ENCODE data around the gene NAV1. TPM values are rescaled to one million over a fixed set of nuclear protein-coding genes. Genes with fewer than 3 reads are reported as not detected.

The NAV1 gene
- polyA plus RNA-seq, 1 donor (not counting 4 experiments of a cell fraction or from before 2014, with no cell fraction given): 13.2 TPM

DNA sequence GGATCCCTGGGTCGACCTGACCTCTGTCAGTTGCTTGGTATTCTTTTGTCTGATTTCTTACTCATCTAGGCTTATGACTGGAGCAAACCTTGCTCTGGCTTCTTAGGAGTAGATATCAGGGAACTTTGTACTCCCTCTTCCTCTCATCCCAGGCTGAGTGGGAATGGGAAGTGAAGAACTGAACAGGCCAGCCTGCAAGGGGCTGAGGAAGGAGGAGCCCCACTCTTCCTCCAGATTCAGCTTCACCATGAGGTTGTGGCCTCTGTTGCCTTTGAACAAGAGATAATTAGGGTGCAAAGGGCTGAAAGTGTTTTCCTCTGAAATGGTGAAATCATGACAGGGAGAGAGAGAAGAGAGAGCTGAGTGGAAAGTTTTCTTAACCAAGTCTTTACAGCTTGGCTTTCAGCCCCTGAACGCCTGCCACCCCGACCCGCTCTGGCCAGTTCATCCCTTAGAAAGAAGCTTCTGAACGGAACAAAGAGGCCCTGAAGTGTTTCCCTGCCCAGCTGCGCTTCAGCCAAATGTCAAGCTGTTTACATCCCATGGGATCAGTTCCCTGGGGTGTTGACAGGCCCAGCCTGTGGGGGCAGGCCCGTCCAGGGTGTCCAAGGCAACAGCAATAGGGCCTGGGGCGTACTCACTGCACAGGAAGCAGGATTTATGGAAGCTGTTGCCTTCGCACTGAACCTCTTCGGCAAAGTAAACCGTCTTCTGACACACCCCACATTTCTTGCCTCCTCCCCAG lies 43.2 kb upstream of the NAV1 start:
- peak overlapping the region; percentile 65 for H3K4me2 ChIP-seq (ENCODE audit: control insufficient read depth, extremely low read depth, insufficient read depth, low read depth, low read length)
- H3K4me3 ChIP-seq (ENCODE audit: control insufficient read depth in 2 of 3, extremely low read depth in 1 of 3, insufficient read depth in 2 of 3, low read depth in 1 of 3, low read length in 3 of 3): peak overlapping the region in 1 of 3 experiments; percentile 14
- peaks cover 23% of the 10 kb centered on the region for H3K4me1 ChIP-seq (ENCODE audit: control insufficient read depth, extremely low read depth, insufficient read depth, low read length)
- no peaks in the 10 kb centered on the region for H3K27me3 ChIP-seq (ENCODE audit: control insufficient read depth, extremely low read depth, insufficient read depth, low read length)
- dilution Hi-C loops (cut with MboI; ENCODE audit: extremely low pct_ligation_motif_present, low sequenced_read_pairs): no loop called here
- H3K9me1 ChIP-seq (ENCODE audit: control insufficient read depth, extremely low read depth, insufficient read depth, low read length): no peaks in the 10 kb centered on the region
- H4K20me1 ChIP-seq (ENCODE audit: control insufficient read depth, extremely low read depth, insufficient read depth, low read length): peaks cover 16% of the 10 kb centered on the region
- peak overlapping the region; percentile 50 for H3K9ac ChIP-seq (ENCODE audit: control insufficient read depth, extremely low read depth, insufficient read depth, low read length)
- H3K27ac ChIP-seq (ENCODE audit: control insufficient read depth, insufficient read depth, low read length): peak overlapping the region; percentile 33
- peaks cover 22 to 49% of the 10 kb centered on the region in 2 experiments for H3K36me3 ChIP-seq (ENCODE audit: control insufficient read depth in 2 of 2, extremely low read depth in 1 of 2, insufficient read depth in 2 of 2, low read length in 2 of 2)
- DNase-seq (ENCODE audit: low read depth, low spot score) (no peak), FAIRE-seq (peak; percentile 81)
- H3K79me2 ChIP-seq (ENCODE audit: control insufficient read depth, insufficient read depth, low read length): peaks cover 40% of the 10 kb centered on the region
- H2AFZ ChIP-seq (ENCODE audit: control insufficient read depth, low read length): no peak overlapping the region
- H3K9me3 ChIP-seq (ENCODE audit: control insufficient read depth, low read depth, low read length): no peaks in the 10 kb centered on the region
- TF ChIP-seq EZH2 (IDR thresholded peaks at IDR 0.05; ENCODE audit: low read length): no peak
- TF ChIP-seq, protein P1, sequence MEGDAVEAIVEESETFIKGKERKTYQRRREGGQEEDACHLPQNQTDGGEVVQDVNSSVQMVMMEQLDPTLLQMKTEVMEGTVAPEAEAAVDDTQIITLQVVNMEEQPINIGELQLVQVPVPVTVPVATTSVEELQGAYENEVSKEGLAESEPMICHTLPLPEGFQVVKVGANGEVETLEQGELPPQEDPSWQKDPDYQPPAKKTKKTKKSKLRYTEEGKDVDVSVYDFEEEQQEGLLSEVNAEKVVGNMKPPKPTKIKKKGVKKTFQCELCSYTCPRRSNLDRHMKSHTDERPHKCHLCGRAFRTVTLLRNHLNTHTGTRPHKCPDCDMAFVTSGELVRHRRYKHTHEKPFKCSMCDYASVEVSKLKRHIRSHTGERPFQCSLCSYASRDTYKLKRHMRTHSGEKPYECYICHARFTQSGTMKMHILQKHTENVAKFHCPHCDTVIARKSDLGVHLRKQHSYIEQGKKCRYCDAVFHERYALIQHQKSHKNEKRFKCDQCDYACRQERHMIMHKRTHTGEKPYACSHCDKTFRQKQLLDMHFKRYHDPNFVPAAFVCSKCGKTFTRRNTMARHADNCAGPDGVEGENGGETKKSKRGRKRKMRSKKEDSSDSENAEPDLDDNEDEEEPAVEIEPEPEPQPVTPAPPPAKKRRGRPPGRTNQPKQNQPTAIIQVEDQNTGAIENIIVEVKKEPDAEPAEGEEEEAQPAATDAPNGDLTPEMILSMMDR (optimal IDR thresholded peaks at IDR 0.05 in 1 of 3, IDR thresholded peaks at IDR 0.05 in 1 of 3, conservative IDR thresholded peaks at IDR 0.05 in 1 of 3; ENCODE audit: extremely low read depth in 1 of 3, insufficient read depth in 2 of 3, low read length in 3 of 3): no peak

DNA sequence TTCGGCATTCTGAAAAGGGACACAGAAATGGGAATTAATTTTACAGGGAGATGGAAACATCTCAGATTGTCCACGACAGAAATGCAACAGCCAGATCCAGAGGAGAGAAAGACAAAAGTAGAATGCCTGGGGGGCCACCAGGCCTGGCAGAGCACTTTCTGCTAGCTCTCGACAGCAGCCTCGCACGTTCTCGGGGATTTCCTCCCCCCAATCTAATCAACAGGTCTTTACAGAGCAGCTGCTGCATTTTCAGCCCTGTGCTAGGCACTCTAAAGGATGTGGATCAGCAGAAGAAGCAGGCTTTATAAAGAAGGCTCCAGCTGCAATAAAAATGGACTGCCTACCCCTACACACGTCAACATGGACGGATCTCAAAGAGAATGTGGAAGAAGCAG lies 42.6 kb upstream of the NAV1 start:
- H3K4me3 ChIP-seq (ENCODE audit: control insufficient read depth in 2 of 3, extremely low read depth in 1 of 3, insufficient read depth in 2 of 3, low read depth in 1 of 3, low read length in 3 of 3): peak overlapping the region in 1 of 3 experiments; percentile 14
- FAIRE-seq: no peak

More for the DNA sequence above, 42.6 kb upstream of the NAV1 start:
- H3K4me1 ChIP-seq (ENCODE audit: control insufficient read depth, extremely low read depth, insufficient read depth, low read length): peaks cover 23% of the 10 kb centered on the region
- H3K79me2 ChIP-seq (ENCODE audit: control insufficient read depth, insufficient read depth, low read length): peaks cover 46% of the 10 kb centered on the region
- no peak overlapping the region for H2AFZ ChIP-seq (ENCODE audit: control insufficient read depth, low read length)
- peaks cover 16% of the 10 kb centered on the region for H4K20me1 ChIP-seq (ENCODE audit: control insufficient read depth, extremely low read depth, insufficient read depth, low read length)
- dilution Hi-C loops (cut with MboI; ENCODE audit: extremely low pct_ligation_motif_present, low sequenced_read_pairs): no loop called here
- H3K27ac ChIP-seq (ENCODE audit: control insufficient read depth, insufficient read depth, low read length): peak overlapping the region; percentile 33
- H3K36me3 ChIP-seq (ENCODE audit: control insufficient read depth in 2 of 2, extremely low read depth in 1 of 2, insufficient read depth in 2 of 2, low read length in 2 of 2): peaks cover 22 to 53% of the 10 kb centered on the region in 2 experiments
- H3K4me2 ChIP-seq (ENCODE audit: control insufficient read depth, extremely low read depth, insufficient read depth, low read depth, low read length): peak overlapping the region; percentile 65
- H3K27me3 ChIP-seq (ENCODE audit: control insufficient read depth, extremely low read depth, insufficient read depth, low read length): no peaks in the 10 kb centered on the region
- no peaks in the 10 kb centered on the region for H3K9me3 ChIP-seq (ENCODE audit: control insufficient read depth, low read depth, low read length)
- H3K9ac ChIP-seq (ENCODE audit: control insufficient read depth, extremely low read depth, insufficient read depth, low read length): peak overlapping the region; percentile 50
- no peak for DNase-seq (ENCODE audit: low read depth, low spot score)
- TF ChIP-seq EZH2 (IDR thresholded peaks at IDR 0.05; ENCODE audit: low read length): no peak
- TF ChIP-seq, protein P1 (optimal IDR thresholded peaks at IDR 0.05 in 1 of 3, IDR thresholded peaks at IDR 0.05 in 1 of 3, conservative IDR thresholded peaks at IDR 0.05 in 1 of 3; ENCODE audit: extremely low read depth in 1 of 3, insufficient read depth in 2 of 3, low read length in 3 of 3): no peak
- peaks cover 3% of the 10 kb centered on the region for H3K9me1 ChIP-seq (ENCODE audit: control insufficient read depth, extremely low read depth, insufficient read depth, low read length)
